Calu3 (cell line): ENCODE measurements around the gene RNF181. TPM values are rescaled to one million over a fixed set of nuclear protein-coding genes. Genes with fewer than 3 reads are reported as not detected.
"Not testable (repeated sequence)": the region's sequence is repeated elsewhere in the genome, so short reads cannot be mapped to it uniquely, and the experiment has no call there.

Source experiments
- BruUV-seq: library from RNA; stranded (reverse); fragments of 400-500 nt; replicated peaks from 2 replicates; lab custom pipeline; 2021; lab: Mats Ljungman, UMichigan
- CTCF ChIA-PET: fragments of 300-600 bp; sonication (Branson Sonifier 250); formaldehyde crosslinking; loops from one replicate; lab custom pipeline; 2022; ENCODE audit warnings: antibody characterized with exemption; lab: Charles Lee
- DNase-seq: peaks from one replicate; pipeline ENCODE4 v3.0.0; 2022
- H3K27ac Mint-ChIP-seq: one replicate; pipeline ENCODE4 v1.8.0; 2022; ENCODE audit warnings: mixed read lengths; ENCODE audit not compliant: unreplicated experiment
- H3K27me3 Mint-ChIP-seq: one replicate; pipeline ENCODE4 v1.8.0; 2022; ENCODE audit warnings: mixed read lengths; ENCODE audit not compliant: unreplicated experiment
- H3K36me3 Mint-ChIP-seq: one replicate; pipeline ENCODE4 v1.8.0; 2022; ENCODE audit warnings: mild to moderate bottlenecking, moderate library complexity, mixed read lengths; ENCODE audit not compliant: insufficient read depth, unreplicated experiment
- H3K4me1 Mint-ChIP-seq: one replicate; pipeline ENCODE4 v1.8.0; 2022; ENCODE audit warnings: mild to moderate bottlenecking, low read depth, mixed read lengths; ENCODE audit not compliant: unreplicated experiment
- H3K4me3 Mint-ChIP-seq: one replicate; pipeline ENCODE4 v1.8.0; 2022; ENCODE audit warnings: mild to moderate bottlenecking, low read depth, moderate library complexity, mixed read lengths; ENCODE audit not compliant: unreplicated experiment
- H3K9me3 Mint-ChIP-seq: one replicate; pipeline ENCODE4 v1.8.0; 2022; ENCODE audit warnings: low read depth, mixed read lengths; ENCODE audit not compliant: unreplicated experiment
- CTCF ChIP-seq: fragments of 200-600 bp; IDR thresholded peaks from one replicate; pipeline ENCODE4 v1.8.0; 2022; ENCODE audit warnings: antibody characterized with exemption; ENCODE audit not compliant: unreplicated experiment
- intact Hi-C: fragments of 100-400 bp; cut with micrococcal nuclease; formaldehyde crosslinking; loops from one replicate; pipeline ENCODE4 v1.10.0; 2022; ENCODE audit not compliant: unreplicated experiment
- total RNA-seq: library from RNA; stranded (reverse); gene quantifications from 2 replicates; pipeline ENCODE4 v1.2.3, GENCODE V29; 2022

Gene RNF181
- total RNA-seq, 1 experiment from 2014 or later: 101 TPM

GRCh38 chr2:85611217-85611704, 15.7 kb downstream of the RNF181 start:
- H3K27me3 Mint-ChIP-seq: no peaks in the 10 kb centered on the region
- H3K4me3 Mint-ChIP-seq: peak overlapping the region; percentile 92
- peak overlapping the region; percentile 74 for H3K27ac Mint-ChIP-seq
- no peaks in the 10 kb centered on the region for H3K9me3 Mint-ChIP-seq
- BruUV-seq: TSS peak; percentile 25
- intact Hi-C loops: no loop called here
- no peak for TF ChIP-seq CTCF
- H3K36me3 Mint-ChIP-seq: peaks cover 48% of the 10 kb centered on the region
- no peak for DNase-seq
- CTCF ChIA-PET: interaction anchor here (0.5 to 1.1 kb wide), 2 partner anchors 11 to 27 kb away, joined by 4 to 5 read pairs; no protein-coding TSS in a partner anchor
- no peaks in the 10 kb centered on the region for H3K4me1 Mint-ChIP-seq

GRCh38 chr2:85611705-85612587, 16.4 kb downstream of the RNF181 start, which contains the start of gene C2orf68:
Gene C2orf68, minus strand, starts transcription at chr2:85612066. Its CDS starts 82 bp downstream, at chr2:85611984.
- Mint-ChIP-seq H3K27me3 (no peaks in the 10 kb centered on the region), H3K9me3 (no peaks in the 10 kb centered on the region), H3K4me3 (peak within 1 kb of the TSS; percentile 92), H3K4me1 (no peaks in the 10 kb centered on the region), H3K36me3 (peaks cover 50% of the 10 kb centered on the region), H3K27ac (peak within 1 kb of the TSS; percentile 74)
- peak; percentile 92 for DNase-seq
- CTCF ChIA-PET: interaction anchor here (0.5 to 1.1 kb wide), 2 partner anchors 11 to 26 kb away, joined by 4 to 5 read pairs; no protein-coding TSS in a partner anchor
- TSS peak; percentile 53 for BruUV-seq
- TF ChIP-seq CTCF: no peak
- intact Hi-C loops: no loop called here

GRCh38 chr2:85613717-85614515, 18.4 kb downstream of the RNF181 start:
- Mint-ChIP-seq H3K9me3 (no peaks in the 10 kb centered on the region), H3K27ac (no peak overlapping the region), H3K36me3 (peaks cover 59% of the 10 kb centered on the region), H3K4me1 (no peaks in the 10 kb centered on the region), H3K4me3 (no peak overlapping the region), H3K27me3 (no peaks in the 10 kb centered on the region)
- no peak for DNase-seq
- CTCF ChIA-PET: interaction anchor here (1.0 kb wide), 1 partner anchor 23 kb away, joined by 3 read pairs; no protein-coding TSS in a partner anchor
- intact Hi-C loops: no loop called here
- no peak for TF ChIP-seq CTCF
- BruUV-seq: no TSS peak

- H3K4me1 Mint-ChIP-seq, H3K9me3 Mint-ChIP-seq, DNase-seq, BruUV-seq, CTCF ChIA-PET, H3K4me3 Mint-ChIP-seq, intact Hi-C loops, H3K27me3 Mint-ChIP-seq, H3K27ac Mint-ChIP-seq: not testable (repeated sequence)
- peaks cover 57% of the 10 kb centered on the region for H3K36me3 Mint-ChIP-seq
Measured at GRCh38 chr2:85614757-85615156, 19.2 kb downstream of the RNF181 start.
